H1 (cell line): Measurements from ENCODE around the gene GAST. TPM values are rescaled to one million over a fixed set of nuclear protein-coding genes. Genes with fewer than 3 reads are reported as not detected.
A peak's percentile ranks its signal among the peaks of the same experiment; 100 is the strongest.

Experiments used
- EP300 ChIP-seq, 2 experiments: IDR thresholded peaks; 1 replicate in 1 of 2; 2 replicates in 1 of 2; pipeline ENCODE4 v1.6.1; 2011 to 2012; ENCODE audit warnings: low read depth in 2 of 2, low read length in 2 of 2, mild to moderate bottlenecking in 2 of 2, borderline replicate concordance in 1 of 2, inconsistent platforms in 1 of 2, moderate library complexity in 1 of 2
- FOSL1 ChIP-seq: IDR thresholded peaks from 2 replicates; pipeline ENCODE4 v1.6.1; 2011; ENCODE audit warnings: mild to moderate bottlenecking, low read depth, low read length, moderate library complexity; ENCODE audit not compliant: insufficient read depth
- GABPA ChIP-seq: IDR thresholded peaks from 2 replicates; pipeline ENCODE4 v1.6.1; 2011; ENCODE audit warnings: mild to moderate bottlenecking, low read length, moderate library complexity, borderline replicate concordance; ENCODE audit not compliant: insufficient read depth
- KDM1A ChIP-seq: fragments of 200-600, 300-600 bp; sonication (generic); IDR thresholded peaks from 2 replicates; pipeline ENCODE4 v1.7.1; 2016; ENCODE audit warnings: mild to moderate bottlenecking, low read length, borderline replicate concordance
- NRF1 ChIP-seq: IDR thresholded peaks from 2 replicates; pipeline ENCODE4 v1.6.1; 2011; ENCODE audit warnings: mild to moderate bottlenecking, low read depth, low read length, improper control_type of control experiment
- POU5F1 ChIP-seq: IDR thresholded peaks from 2 replicates; pipeline ENCODE4 v1.6.1; 2011; ENCODE audit warnings: low read depth, mild to moderate bottlenecking, low read length, moderate library complexity
- TAF7 ChIP-seq: optimal IDR thresholded peaks from 2 replicates; pipeline ENCODE3; 2011; ENCODE audit warnings: low read depth, mild to moderate bottlenecking, inconsistent platforms, low read length, moderate library complexity, borderline replicate concordance
- polyA plus RNA-seq, 7 experiments: library from polyadenylated mRNA; depleted of rRNA in 3 of 7; stranded (reverse) in 5 of 7; unstranded in 2 of 7; fragments of >200 nt in 5 of 7; fragments of 200-250 nt in 2 of 7; gene quantifications; 1 replicate in 5 of 7; 2 replicates in 1 of 7; 4 replicates in 1 of 7; pipeline versions ENCODE4 v1.2.1 to v1.2.3, GENCODE V29; 2011 to 2013; ENCODE audit warnings: missing spikeins in 2 of 7, mixed read lengths in 2 of 7
- total RNA-seq: library from RNA; stranded (reverse); fragmentation: NEBNext Ultra II Directional; extraction: Animal tissue kit (Norgen Biotek cat#: 25700); gene quantifications from 2 replicates; pipeline ENCODE4 v1.2.1, GENCODE V29; 2021
- TF ChIP-seq, protein P1 (sequence below): IDR thresholded peaks from 2 replicates; pipeline ENCODE4 v1.6.1; 2011; ENCODE audit warnings: low read length, improper control_type of control experiment

The GAST gene
- total and polyA plus RNA-seq, 2 of the 8 experiments (the other 6 are each of a cell fraction or from before 2014, with no cell fraction given): not detected

DNA sequence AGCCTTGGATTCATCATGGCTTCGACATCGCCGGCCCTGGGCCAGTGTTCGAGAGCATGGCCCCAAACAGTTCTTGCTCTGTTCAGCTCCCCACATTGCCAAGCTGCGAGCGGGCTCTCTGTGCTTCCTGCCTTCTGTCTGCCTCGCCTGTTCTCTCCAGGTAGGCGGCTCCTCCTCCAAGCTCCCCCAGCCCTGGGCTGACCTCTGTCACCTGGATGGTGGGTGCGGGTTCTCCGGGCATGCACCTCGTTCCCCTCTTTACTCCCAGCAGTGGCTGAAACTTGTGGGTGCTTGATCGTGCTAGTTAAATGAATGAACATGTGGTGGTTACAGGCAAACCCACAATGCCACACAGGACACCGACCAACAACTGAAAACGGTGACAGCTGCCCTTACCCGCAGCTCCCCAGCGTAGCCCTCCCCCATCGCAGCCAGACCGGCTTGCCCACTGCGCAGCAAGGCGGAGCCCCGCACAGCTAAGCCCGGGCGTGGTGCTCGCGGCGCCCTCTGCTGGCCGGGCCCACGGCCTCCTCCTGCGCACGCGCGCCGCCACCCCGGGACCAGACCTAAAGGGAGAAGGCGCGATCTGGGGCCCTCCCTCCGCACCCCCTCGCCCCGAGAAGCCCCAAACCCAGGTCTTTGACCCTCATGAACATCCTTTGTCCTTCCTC is 46.4 kb upstream of the GAST start (continued):
- TF ChIP-seq, protein P1, sequence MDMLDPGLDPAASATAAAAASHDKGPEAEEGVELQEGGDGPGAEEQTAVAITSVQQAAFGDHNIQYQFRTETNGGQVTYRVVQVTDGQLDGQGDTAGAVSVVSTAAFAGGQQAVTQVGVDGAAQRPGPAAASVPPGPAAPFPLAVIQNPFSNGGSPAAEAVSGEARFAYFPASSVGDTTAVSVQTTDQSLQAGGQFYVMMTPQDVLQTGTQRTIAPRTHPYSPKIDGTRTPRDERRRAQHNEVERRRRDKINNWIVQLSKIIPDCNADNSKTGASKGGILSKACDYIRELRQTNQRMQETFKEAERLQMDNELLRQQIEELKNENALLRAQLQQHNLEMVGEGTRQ: no peak
- no peak; a peak in 1 of 3 replicates for TF ChIP-seq EP300 (IDR thresholded peaks at IDR 0.05; ENCODE audit: borderline replicate concordance in 1 of 2, low read depth in 2 of 2, low read length in 2 of 2)
- TF ChIP-seq FOSL1: no peak
- peak; percentile 54; the same call in 1 of the 2 replicates for TF ChIP-seq KDM1A
- peak; percentile 56; the same call in 1 of the 2 replicates for TF ChIP-seq GABPA
- TF ChIP-seq TAF7: peak; percentile 40
- TF ChIP-seq NRF1: peak; percentile 80
- TF ChIP-seq POU5F1: no peak
